HG03135 (cell line): ENCODE results near the gene STRBP.
"Not testable (repeated sequence)": the region's sequence is repeated elsewhere in the genome, so short reads cannot be mapped to it uniquely, and the experiment has no call there.

Experiments used
- ATAC-seq: cut with Tn5 transposase; IDR thresholded peaks from one replicate; pipeline ENCODE4 v1.9.1; 2021; ENCODE audit warnings: mild to moderate bottlenecking, moderate library complexity; ENCODE audit not compliant: unreplicated experiment

Gene STRBP

GRCh38 chr9:123268465-123269259, at the start of gene STRBP:
TSS of gene STRBP (minus strand) at chr9:123268586. CDS start at chr9:123184134, 84,452 bp downstream.
- peak; percentile 85 for ATAC-seq

- ATAC-seq = no peak
Measured at GRCh38 chr9:123316053-123316718, 47.8 kb upstream of the STRBP start.

GRCh38 chr9:123315635-123316034, 47.2 kb upstream of the STRBP start:
- ATAC-seq = no peak

GRCh38 chr9:123314617-123315016, 46.2 kb upstream of the STRBP start:
- ATAC-seq = no peak

- ATAC-seq = no peak
Measured at GRCh38 chr9:123312306-123312877, 44.0 kb upstream of the STRBP start.

GRCh38 chr9:123311250-123311752, 42.9 kb upstream of the STRBP start:
- no peak for ATAC-seq

- ATAC-seq = no peak
Measured at GRCh38 chr9:123310551-123311249, 42.3 kb upstream of the STRBP start.

- no peak for ATAC-seq
Measured at GRCh38 chr9:123309611-123310010, 41.2 kb upstream of the STRBP start.

- ATAC-seq = no peak
Measured at GRCh38 chr9:123305879-123306278, 37.5 kb upstream of the STRBP start.

- no peak for ATAC-seq
Measured at GRCh38 chr9:123304340-123304691, 35.9 kb upstream of the STRBP start.

- no peak for ATAC-seq
Measured at GRCh38 chr9:123302348-123303214, 34.2 kb upstream of the STRBP start.

- ATAC-seq = not testable (repeated sequence)
Measured at GRCh38 chr9:123301936-123302335, 33.5 kb upstream of the STRBP start.

GRCh38 chr9:123300554-123300953, 32.2 kb upstream of the STRBP start:
- no peak for ATAC-seq

- ATAC-seq = no peak
Measured at GRCh38 chr9:123299558-123300126, 31.3 kb upstream of the STRBP start.

GRCh38 chr9:123296174-123296573, 27.8 kb upstream of the STRBP start:
- ATAC-seq = no peak

GRCh38 chr9:123291736-123292135, 23.4 kb upstream of the STRBP start:
- no peak for ATAC-seq

- no peak for ATAC-seq
Measured at GRCh38 chr9:123290764-123291163, 22.4 kb upstream of the STRBP start.

- ATAC-seq = no peak
Measured at GRCh38 chr9:123287639-123288038, 19.3 kb upstream of the STRBP start.

GRCh38 chr9:123286324-123286723, 17.9 kb upstream of the STRBP start:
- no peak for ATAC-seq

GRCh38 chr9:123284656-123285055, 16.3 kb upstream of the STRBP start:
- ATAC-seq = no peak
